ENCODE measurements around the gene METTL16. TPM values are rescaled to one million over a fixed set of nuclear protein-coding genes. Genes with fewer than 3 reads are reported as not detected.

The METTL16 gene
- total and polyA plus RNA-seq, 9 of the 15 experiments (the other 6 are each of a cell fraction or from before 2014, with no cell fraction given), result 12.1 to 30.5 (median 19.8) TPM

DNA sequence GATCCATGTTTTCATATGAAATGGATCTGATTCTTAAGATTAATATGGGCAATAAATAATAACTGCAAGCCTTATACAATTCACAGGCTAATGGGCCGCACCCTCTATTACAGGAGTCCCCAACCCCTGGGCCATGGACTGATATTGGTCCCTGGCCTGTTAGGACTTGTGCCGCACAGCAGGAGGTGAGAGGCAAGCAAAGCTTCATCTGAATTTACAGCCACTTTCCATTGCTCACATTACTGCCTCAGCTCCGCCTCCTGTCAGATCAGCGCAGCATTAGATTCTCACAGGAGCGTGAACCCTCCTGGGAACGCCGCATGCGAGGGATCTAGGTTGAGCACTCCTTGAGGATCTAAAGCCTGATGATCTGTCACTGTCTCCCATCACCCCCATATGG lies 26.8 kb downstream of the METTL16 start (continued):
- TF ChIP-seq, protein P1, sequence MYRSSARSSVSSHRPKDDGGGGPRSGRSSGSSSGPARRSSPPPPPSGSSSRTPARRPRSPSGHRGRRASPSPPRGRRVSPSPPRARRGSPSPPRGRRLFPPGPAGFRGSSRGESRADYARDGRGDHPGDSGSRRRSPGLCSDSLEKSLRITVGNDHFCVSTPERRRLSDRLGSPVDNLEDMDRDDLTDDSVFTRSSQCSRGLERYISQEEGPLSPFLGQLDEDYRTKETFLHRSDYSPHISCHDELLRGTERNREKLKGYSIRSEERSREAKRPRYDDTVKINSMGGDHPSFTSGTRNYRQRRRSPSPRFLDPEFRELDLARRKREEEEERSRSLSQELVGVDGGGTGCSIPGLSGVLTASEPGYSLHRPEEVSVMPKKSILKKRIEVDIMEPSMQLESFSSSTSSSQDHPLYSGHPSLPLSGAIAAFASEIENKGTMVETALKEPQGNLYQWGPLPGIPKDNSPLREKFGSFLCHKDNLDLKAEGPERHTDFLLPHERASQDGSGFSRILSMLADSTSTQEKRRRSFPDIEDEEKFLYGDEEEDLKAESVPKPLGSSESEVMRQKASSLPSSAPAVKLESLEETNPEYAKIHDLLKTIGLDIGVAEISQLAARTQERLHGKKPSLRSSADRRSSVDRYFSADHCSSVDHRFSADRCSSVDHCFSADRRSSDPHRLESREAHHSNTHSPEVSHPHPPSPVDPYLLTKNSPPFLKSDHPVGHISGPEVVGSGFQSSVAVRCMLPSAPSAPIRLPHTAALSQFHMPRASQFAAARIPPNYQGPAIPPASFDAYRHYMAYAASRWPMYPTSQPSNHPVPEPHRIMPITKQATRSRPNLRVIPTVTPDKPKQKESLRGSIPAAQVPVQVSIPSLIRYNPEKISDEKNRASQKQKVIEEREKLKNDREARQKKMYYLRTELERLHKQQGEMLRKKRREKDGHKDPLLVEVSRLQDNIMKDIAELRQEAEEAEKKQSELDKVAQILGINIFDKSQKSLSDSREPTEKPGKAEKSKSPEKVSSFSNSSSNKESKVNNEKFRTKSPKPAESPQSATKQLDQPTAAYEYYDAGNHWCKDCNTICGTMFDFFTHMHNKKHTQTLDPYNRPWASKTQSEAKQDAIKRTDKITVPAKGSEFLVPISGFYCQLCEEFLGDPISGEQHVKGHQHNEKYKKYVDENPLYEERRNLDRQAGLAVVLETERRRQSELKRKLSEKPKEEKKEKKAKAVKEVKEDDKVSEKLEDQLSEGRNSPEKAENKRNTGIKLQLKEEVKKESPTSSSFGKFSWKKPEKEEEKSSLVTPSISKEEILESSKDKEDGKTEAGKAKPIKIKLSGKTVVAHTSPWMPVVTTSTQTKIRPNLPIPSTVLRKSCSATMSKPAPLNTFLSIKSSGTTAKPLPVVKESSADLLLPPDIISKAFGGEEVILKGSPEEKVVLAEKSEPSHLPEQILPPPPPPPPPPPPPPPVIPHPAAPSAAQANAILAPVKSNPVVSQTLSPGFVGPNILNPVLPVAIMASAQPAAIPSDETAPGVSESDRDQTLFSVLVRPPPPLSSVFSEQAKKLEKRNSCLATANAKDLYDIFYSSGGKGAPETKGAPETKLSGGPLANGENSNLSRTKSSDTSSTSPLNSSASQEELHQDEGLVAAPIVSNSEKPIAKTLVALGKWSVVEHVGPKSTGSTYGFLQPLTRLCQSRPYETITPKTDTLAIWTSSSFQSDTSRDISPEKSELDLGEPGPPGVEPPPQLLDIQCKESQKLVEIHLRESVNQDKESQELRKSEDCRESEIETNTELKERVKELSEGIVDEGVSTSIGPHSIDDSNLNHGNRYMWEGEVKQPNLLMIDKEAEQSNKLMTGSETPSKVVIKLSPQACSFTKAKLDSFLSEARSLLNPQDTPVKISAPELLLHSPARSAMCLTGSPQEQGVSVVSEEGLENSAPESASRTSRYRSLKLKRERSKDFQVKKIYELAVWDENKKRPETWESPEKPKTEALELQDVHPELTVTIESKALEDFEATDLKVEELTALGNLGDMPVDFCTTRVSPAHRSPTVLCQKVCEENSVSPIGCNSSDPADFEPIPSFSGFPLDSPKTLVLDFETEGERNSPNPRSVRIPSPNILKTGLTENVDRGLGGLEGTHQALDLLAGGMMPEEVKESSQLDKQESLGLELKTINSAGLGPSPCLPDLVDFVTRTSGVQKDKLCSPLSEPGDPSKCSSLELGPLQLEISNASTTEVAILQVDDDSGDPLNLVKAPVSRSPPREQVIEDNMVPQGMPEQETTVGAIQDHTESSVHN (IDR thresholded peaks at IDR 0.05; ENCODE audit: borderline replicate concordance in 1 of 2, low read depth in 1 of 2), result no peak
- TF ChIP-seq ZNF408 (CRISPR knock-in tag; IDR thresholded peaks at IDR 0.05; ENCODE audit: low read depth), result no peak

All from K562 (cell line).